HEK293 (cell line): ENCODE data around the gene NTN3.
A peak's percentile ranks its signal among the peaks of the same experiment; 100 is the strongest.

Experiments
- CTCF ChIA-PET: fragments of 350-600 bp; formaldehyde crosslinking; extraction: SDS; loops from one replicate; lab custom pipeline; 2021; ENCODE audit warnings: antibody characterized with exemption; lab: Yijun Ruan, JAX
- POLR2A ChIA-PET: fragments of 300-600 bp; formaldehyde crosslinking; extraction: SDS; loops from one replicate; lab custom pipeline; 2020; ENCODE audit warnings: antibody characterized with exemption, inconsistent platforms; lab: Yijun Ruan, JAX
- H3K27ac ChIP-seq: fragments of 200-500 bp; sonication (Bioruptor generic); 2 replicates; pipeline ENCODE4 v1.5.1; 2014; ENCODE audit warnings: low read depth, low read length, control low read depth, inconsistent platforms; ENCODE audit errors: extremely low read depth
- H3K36me3 ChIP-seq, 2 experiments: fragments of 200-500 bp in 1 of 2; sonication (Bioruptor generic) in 1 of 2; 1 replicate in 1 of 2; 2 replicates in 1 of 2; pipeline ENCODE4 v1.5.1; 2014 to 2017; ENCODE audit warnings: inconsistent platforms in 2 of 2, low read length in 2 of 2; ENCODE audit not compliant: control insufficient read depth in 2 of 2, insufficient read depth in 1 of 2
- H3K4me1 ChIP-seq: fragments of 200-500 bp; sonication (Bioruptor generic); 2 replicates; pipeline ENCODE4 v1.5.1; 2014; ENCODE audit warnings: mild to moderate bottlenecking, low read length, inconsistent platforms; ENCODE audit not compliant: control insufficient read depth, insufficient read depth
- H3K4me3 ChIP-seq: 2 replicates; pipeline ENCODE4 v1.5.1; 2011; ENCODE audit warnings: low read depth, mild to moderate bottlenecking, control low read depth, low read length, moderate library complexity
- H3K9me3 ChIP-seq: fragments of 200-500 bp; sonication (Bioruptor generic); 2 replicates; pipeline ENCODE4 v1.5.1; 2014; ENCODE audit warnings: low read depth, low read length, inconsistent platforms; ENCODE audit not compliant: control insufficient read depth, insufficient read depth
- BCL11B ChIP-seq: fragments of 450-650 bp; formaldehyde crosslinking; IDR thresholded peaks from 2 replicates; pipeline ENCODE4 v1.5.1; 2016; ENCODE audit warnings: low read depth, missing biosample characterization, missing genetic modification characterization
- MEIS1 ChIP-seq: sonication (generic); formaldehyde crosslinking; IDR thresholded peaks from 2 replicates; pipeline ENCODE4 v1.8.1; 2022; ENCODE audit warnings: missing genetic modification reagents, mild to moderate bottlenecking, borderline replicate concordance
- SP7 ChIP-seq: fragments of 450-650 bp; formaldehyde crosslinking; IDR thresholded peaks from 2 replicates; pipeline ENCODE4 v1.5.1; 2016; ENCODE audit warnings: missing biosample characterization, missing genetic modification characterization
- ZBTB17 ChIP-seq: fragments of 450-650 bp; formaldehyde crosslinking; IDR thresholded peaks from 2 replicates; pipeline ENCODE4 v1.5.1; 2016; ENCODE audit warnings: missing biosample characterization, missing genetic modification characterization
- ZBTB20 ChIP-seq: fragments of 450-650 bp; formaldehyde crosslinking; IDR thresholded peaks from 2 replicates; pipeline ENCODE4 v1.5.1; 2016; ENCODE audit warnings: missing biosample characterization, missing genetic modification characterization
- ZBTB7A ChIP-seq: fragments of 450-650 bp; formaldehyde crosslinking; IDR thresholded peaks from 2 replicates; pipeline ENCODE4 v1.5.1; 2016; ENCODE audit warnings: low read depth, missing biosample characterization, missing genetic modification characterization
- ZFHX2 ChIP-seq: fragments of 450-650 bp; formaldehyde crosslinking; conservative IDR thresholded peaks from 2 replicates; pipeline ENCODE4 v1.5.1; 2016; ENCODE audit warnings: missing biosample characterization, missing genetic modification characterization
- ZIC2 ChIP-seq: fragments of 450-650 bp; formaldehyde crosslinking; IDR thresholded peaks from 2 replicates; pipeline ENCODE4 v1.5.1; 2016; ENCODE audit warnings: missing biosample characterization, missing genetic modification characterization
- ZNF140 ChIP-seq: fragments of 450-650 bp; formaldehyde crosslinking; IDR thresholded peaks from 2 replicates; pipeline ENCODE4 v1.5.1; 2016; ENCODE audit warnings: missing biosample characterization, missing genetic modification characterization
- ZNF302 ChIP-seq: fragments of 450-650 bp; formaldehyde crosslinking; IDR thresholded peaks from 2 replicates; pipeline ENCODE4 v1.5.1; 2016; ENCODE audit warnings: missing biosample characterization, missing genetic modification characterization, low read depth
- ZNF324 ChIP-seq: fragments of 450-650 bp; formaldehyde crosslinking; IDR thresholded peaks from 2 replicates; pipeline ENCODE4 v1.5.1; 2016; ENCODE audit warnings: missing biosample characterization, missing genetic modification characterization
- ZNF423 ChIP-seq: fragments of 450-650 bp; formaldehyde crosslinking; IDR thresholded peaks from 2 replicates; pipeline ENCODE4 v1.5.1; 2016; ENCODE audit warnings: missing biosample characterization, missing genetic modification characterization
- ZNF510 ChIP-seq: fragments of 450-650 bp; formaldehyde crosslinking; IDR thresholded peaks from 2 replicates; pipeline ENCODE4 v1.5.1; 2018; ENCODE audit warnings: mild to moderate bottlenecking, missing genetic modification characterization, missing biosample characterization; ENCODE audit not compliant: insufficient replicate concordance
- ZNF777 ChIP-seq: fragments of 450-650 bp; formaldehyde crosslinking; IDR thresholded peaks from 2 replicates; pipeline ENCODE4 v1.5.1; 2017; ENCODE audit warnings: missing biosample characterization, missing genetic modification characterization, borderline replicate concordance
- TF ChIP-seq, protein P1 (sequence below): fragments of 450-650 bp; formaldehyde crosslinking; IDR thresholded peaks from 2 replicates; pipeline ENCODE4 v1.5.1; 2017; ENCODE audit warnings: missing biosample characterization, missing genetic modification characterization
- TF ChIP-seq, protein P2 (sequence below): fragments of 450-650 bp; formaldehyde crosslinking; IDR thresholded peaks from 2 replicates; pipeline ENCODE4 v1.5.1; 2016; ENCODE audit warnings: missing biosample characterization, missing genetic modification characterization, low read depth
- TF ChIP-seq, protein P3 (sequence below): fragments of 450-650 bp; formaldehyde crosslinking; IDR thresholded peaks from 2 replicates; pipeline ENCODE4 v1.5.1; 2016; ENCODE audit warnings: missing biosample characterization, missing genetic modification characterization
- TF ChIP-seq, protein P4 (sequence below): fragments of 450-650 bp; formaldehyde crosslinking; IDR thresholded peaks from 2 replicates; pipeline ENCODE4 v1.5.1; 2016; ENCODE audit warnings: missing biosample characterization, missing genetic modification characterization, low read depth
- TF ChIP-seq, protein P5 (sequence below): fragments of 450-650 bp; formaldehyde crosslinking; IDR thresholded peaks from 2 replicates; pipeline ENCODE4 v1.5.1; 2017; ENCODE audit warnings: missing biosample characterization, missing genetic modification characterization
- TF ChIP-seq, protein P6 (sequence below): fragments of 450-650 bp; formaldehyde crosslinking; optimal IDR thresholded peaks from 2 replicates; pipeline ENCODE3; 2016; ENCODE audit warnings: missing biosample characterization, mild to moderate bottlenecking, missing genetic modification characterization

The NTN3 gene

DNA sequence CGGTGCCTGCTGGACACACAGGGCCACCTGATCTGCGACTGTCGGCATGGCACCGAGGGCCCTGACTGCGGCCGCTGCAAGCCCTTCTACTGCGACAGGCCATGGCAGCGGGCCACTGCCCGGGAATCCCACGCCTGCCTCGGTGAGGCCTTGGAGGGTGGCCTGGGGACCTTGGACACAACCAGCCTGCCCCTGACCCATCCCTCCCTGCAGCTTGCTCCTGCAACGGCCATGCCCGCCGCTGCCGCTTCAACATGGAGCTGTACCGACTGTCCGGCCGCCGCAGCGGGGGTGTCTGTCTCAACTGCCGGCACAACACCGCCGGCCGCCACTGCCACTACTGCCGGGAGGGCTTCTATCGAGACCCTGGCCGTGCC lies 1.4 kb downstream of the NTN3 start (continued):
- TF ChIP-seq, protein P1, sequence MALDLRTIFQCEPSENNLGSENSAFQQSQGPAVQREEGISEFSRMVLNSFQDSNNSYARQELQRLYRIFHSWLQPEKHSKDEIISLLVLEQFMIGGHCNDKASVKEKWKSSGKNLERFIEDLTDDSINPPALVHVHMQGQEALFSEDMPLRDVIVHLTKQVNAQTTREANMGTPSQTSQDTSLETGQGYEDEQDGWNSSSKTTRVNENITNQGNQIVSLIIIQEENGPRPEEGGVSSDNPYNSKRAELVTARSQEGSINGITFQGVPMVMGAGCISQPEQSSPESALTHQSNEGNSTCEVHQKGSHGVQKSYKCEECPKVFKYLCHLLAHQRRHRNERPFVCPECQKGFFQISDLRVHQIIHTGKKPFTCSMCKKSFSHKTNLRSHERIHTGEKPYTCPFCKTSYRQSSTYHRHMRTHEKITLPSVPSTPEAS = no peak
- TF ChIP-seq ZBTB7A (tag by site-specific recombination) = no peak

DNA sequence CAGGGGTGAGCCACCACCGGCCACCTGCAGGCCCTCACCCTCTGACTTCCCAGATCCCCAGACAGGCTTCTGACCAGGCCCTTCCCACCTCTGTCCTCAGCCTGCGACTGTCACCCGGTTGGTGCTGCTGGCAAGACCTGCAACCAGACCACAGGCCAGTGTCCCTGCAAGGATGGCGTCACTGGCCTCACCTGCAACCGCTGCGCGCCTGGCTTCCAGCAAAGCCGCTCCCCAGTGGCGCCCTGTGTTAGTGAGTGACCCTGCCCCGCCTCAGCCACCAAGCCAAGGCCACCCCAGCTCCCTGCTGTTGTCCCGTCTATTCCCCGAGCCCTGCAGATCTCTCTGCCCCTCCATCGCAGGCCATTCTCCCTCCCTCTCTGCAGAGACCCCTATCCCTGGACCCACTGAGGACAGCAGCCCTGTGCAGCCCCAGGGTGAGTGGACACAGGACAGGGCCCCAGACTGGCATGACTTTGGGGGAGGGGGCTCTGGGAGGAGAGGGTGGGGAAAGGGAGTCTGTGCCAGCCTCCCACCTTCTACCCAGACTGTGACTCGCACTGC lies 1.9 kb downstream of the NTN3 start:
- H3K4me1 ChIP-seq = peaks cover 26% of the 10 kb centered on the region
- TF ChIP-seq, protein P2, sequence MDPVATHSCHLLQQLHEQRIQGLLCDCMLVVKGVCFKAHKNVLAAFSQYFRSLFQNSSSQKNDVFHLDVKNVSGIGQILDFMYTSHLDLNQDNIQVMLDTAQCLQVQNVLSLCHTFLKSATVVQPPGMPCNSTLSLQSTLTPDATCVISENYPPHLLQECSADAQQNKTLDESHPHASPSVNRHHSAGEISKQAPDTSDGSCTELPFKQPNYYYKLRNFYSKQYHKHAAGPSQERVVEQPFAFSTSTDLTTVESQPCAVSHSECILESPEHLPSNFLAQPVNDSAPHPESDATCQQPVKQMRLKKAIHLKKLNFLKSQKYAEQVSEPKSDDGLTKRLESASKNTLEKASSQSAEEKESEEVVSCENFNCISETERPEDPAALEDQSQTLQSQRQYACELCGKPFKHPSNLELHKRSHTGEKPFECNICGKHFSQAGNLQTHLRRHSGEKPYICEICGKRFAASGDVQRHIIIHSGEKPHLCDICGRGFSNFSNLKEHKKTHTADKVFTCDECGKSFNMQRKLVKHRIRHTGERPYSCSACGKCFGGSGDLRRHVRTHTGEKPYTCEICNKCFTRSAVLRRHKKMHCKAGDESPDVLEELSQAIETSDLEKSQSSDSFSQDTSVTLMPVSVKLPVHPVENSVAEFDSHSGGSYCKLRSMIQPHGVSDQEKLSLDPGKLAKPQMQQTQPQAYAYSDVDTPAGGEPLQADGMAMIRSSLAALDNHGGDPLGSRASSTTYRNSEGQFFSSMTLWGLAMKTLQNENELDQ (tag by site-specific recombination) = no peak
- TF ChIP-seq ZNF302 (no peak), ZNF140 (no peak), ZNF777 (tag by site-specific recombination) (no peak), ZNF510 (tag by site-specific recombination) (no peak), MEIS1 (no peak), BCL11B (peak; percentile 49; the same call in 1 of the 2 replicates), ZNF324 (tag by site-specific recombination) (no peak), ZBTB17 (tag by site-specific recombination) (0 out of 2 replicates have a peak, but pooled peaks have one; percentile 11), ZBTB20 (tag by site-specific recombination) (0 out of 2 replicates have a peak, but pooled peaks have one; percentile 24)
- TF ChIP-seq, protein P3, sequence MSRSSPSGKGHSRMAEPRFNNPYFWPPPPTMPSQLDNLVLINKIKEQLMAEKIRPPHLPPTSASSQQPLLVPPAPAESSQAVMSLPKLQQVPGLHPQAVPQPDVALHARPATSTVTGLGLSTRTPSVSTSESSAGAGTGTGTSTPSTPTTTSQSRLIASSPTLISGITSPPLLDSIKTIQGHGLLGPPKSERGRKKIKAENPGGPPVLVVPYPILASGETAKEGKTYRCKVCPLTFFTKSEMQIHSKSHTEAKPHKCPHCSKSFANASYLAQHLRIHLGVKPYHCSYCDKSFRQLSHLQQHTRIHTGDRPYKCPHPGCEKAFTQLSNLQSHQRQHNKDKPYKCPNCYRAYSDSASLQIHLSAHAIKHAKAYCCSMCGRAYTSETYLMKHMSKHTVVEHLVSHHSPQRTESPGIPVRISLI (tag by site-specific recombination) = no peak
- TF ChIP-seq, protein P4, sequence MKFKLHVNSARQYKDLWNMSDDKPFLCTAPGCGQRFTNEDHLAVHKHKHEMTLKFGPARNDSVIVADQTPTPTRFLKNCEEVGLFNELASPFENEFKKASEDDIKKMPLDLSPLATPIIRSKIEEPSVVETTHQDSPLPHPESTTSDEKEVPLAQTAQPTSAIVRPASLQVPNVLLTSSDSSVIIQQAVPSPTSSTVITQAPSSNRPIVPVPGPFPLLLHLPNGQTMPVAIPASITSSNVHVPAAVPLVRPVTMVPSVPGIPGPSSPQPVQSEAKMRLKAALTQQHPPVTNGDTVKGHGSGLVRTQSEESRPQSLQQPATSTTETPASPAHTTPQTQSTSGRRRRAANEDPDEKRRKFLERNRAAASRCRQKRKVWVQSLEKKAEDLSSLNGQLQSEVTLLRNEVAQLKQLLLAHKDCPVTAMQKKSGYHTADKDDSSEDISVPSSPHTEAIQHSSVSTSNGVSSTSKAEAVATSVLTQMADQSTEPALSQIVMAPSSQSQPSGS (tag by site-specific recombination) = no peak
- TF ChIP-seq, all 188 proteins: peak for 3
- H3K27ac ChIP-seq = no peak overlapping the region
- ChIA-PET POLR2A (interaction anchor here (0.6 to 1.4 kb wide), 2 partner anchors 29 to 38 kb away, joined by 4 to 7 read pairs; no protein-coding TSS in a partner anchor), CTCF (interaction anchor here (0.5 kb wide), 1 partner anchor 217 kb away, joined by 6 read pairs; no protein-coding TSS in a partner anchor)
- H3K4me3 ChIP-seq = no peak overlapping the region; the same call in 1 of the 2 replicates
- no peaks in the 10 kb centered on the region for H3K36me3 ChIP-seq
- no peaks in the 10 kb centered on the region for H3K9me3 ChIP-seq

DNA sequence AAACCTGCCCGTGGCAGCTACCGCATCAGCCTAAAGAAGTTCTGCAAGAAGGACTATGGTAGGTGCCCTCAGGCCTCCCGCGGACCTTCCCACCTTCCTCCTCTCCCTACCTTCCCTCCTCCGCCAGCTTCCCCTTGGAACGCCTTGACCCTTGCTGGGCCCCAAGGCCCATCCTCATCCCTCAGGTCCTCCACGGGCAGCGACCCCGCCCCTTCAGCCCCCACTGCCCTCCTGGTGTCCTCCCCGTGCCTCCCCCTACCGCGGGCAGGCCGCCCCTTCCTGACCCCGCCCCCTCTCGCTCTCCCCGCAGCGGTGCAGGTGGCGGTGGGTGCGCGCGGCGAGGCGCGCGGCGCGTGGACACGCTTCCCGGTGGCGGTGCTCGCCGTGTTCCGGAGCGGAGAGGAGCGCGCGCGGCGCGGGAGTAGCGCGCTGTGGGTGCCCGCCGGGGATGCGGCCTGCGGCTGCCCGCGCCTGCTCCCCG lies 2.4 kb downstream of the NTN3 start:
- H3K4me1 ChIP-seq = peaks cover 21% of the 10 kb centered on the region
- ChIA-PET POLR2A (interaction anchor here (1.4 kb wide), 1 partner anchor 28 kb away, joined by 7 read pairs; no protein-coding TSS in a partner anchor), CTCF (interaction anchor here (0.5 to 1.2 kb wide), 2 partner anchors 27 to 217 kb away, joined by 3 to 6 read pairs; no protein-coding TSS in a partner anchor)
- peak; percentile 83 for TF ChIP-seq SP7 (tag by site-specific recombination)
- 0 out of 2 replicates have a peak, but pooled peaks have one; percentile 30 for TF ChIP-seq ZNF423 (tag by site-specific recombination)
- peak; percentile 82 for TF ChIP-seq ZIC2 (tag by site-specific recombination)
- TF ChIP-seq, protein P5, sequence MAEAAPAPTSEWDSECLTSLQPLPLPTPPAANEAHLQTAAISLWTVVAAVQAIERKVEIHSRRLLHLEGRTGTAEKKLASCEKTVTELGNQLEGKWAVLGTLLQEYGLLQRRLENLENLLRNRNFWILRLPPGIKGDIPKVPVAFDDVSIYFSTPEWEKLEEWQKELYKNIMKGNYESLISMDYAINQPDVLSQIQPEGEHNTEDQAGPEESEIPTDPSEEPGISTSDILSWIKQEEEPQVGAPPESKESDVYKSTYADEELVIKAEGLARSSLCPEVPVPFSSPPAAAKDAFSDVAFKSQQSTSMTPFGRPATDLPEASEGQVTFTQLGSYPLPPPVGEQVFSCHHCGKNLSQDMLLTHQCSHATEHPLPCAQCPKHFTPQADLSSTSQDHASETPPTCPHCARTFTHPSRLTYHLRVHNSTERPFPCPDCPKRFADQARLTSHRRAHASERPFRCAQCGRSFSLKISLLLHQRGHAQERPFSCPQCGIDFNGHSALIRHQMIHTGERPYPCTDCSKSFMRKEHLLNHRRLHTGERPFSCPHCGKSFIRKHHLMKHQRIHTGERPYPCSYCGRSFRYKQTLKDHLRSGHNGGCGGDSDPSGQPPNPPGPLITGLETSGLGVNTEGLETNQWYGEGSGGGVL (tag by site-specific recombination) = peak; percentile 97
- peak; percentile 93 for TF ChIP-seq ZFHX2 (tag by site-specific recombination)
- TF ChIP-seq, protein P6, sequence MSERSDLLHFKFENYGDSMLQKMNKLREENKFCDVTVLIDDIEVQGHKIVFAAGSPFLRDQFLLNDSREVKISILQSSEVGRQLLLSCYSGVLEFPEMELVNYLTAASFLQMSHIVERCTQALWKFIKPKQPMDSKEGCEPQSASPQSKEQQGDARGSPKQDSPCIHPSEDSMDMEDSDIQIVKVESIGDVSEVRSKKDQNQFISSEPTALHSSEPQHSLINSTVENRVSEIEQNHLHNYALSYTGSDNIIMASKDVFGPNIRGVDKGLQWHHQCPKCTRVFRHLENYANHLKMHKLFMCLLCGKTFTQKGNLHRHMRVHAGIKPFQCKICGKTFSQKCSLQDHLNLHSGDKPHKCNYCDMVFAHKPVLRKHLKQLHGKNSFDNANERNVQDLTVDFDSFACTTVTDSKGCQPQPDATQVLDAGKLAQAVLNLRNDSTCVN = peak; percentile 78

More for the DNA sequence above, 2.4 kb downstream of the NTN3 start:
- Histone ChIP-seq H3K9me3 (no peaks in the 10 kb centered on the region), H3K4me3 (no peak overlapping the region; the same call in 1 of the 2 replicates), H3K36me3 (no peaks in the 10 kb centered on the region), H3K27ac (no peak overlapping the region; the same call in 1 of the 2 replicates)
